Measurements from ENCODE around the gene INTS7.
"Not testable (repeated sequence)": the region's sequence is repeated elsewhere in the genome, so short reads cannot be mapped to it uniquely, and the experiment has no call there.

Gene INTS7

GRCh38 chr1:212002536-212002935, 32.8 kb downstream of the INTS7 start:
- Histone ChIP-seq H2AFZ (ENCODE audit: insufficient read depth, low read length, poor library complexity) (no peak overlapping the region), H4K12ac (ENCODE audit: low read depth, low read length) (no peak overlapping the region), H3K27me3 (ENCODE audit: insufficient read depth, low read length) (no peaks in the 10 kb centered on the region), H3K9me3 (ENCODE audit: insufficient read depth, low read depth, low read length) (no peaks in the 10 kb centered on the region), H3K23ac (ENCODE audit: low read length) (no peak overlapping the region), H3K4me1 (ENCODE audit: control insufficient read depth in 1 of 2, insufficient read depth in 2 of 2, low read length in 2 of 2) (no peaks in the 10 kb centered on the region), H3K79me2 (ENCODE audit: control insufficient read depth, insufficient read depth, low read length, poor library complexity) (no peaks in the 10 kb centered on the region), H2BK5ac (ENCODE audit: low read depth, low read length, poor library complexity) (no peak overlapping the region), H3K18ac (ENCODE audit: low read length) (no peak overlapping the region), H3K4me3 (ENCODE audit: low read depth, low read length) (no peak overlapping the region), H3K4ac (ENCODE audit: low read depth, low read length) (no peak overlapping the region), H4K91ac (ENCODE audit: low read depth, low read length) (no peak overlapping the region), H2BK12ac (ENCODE audit: low read length) (no peak overlapping the region), H2AK5ac (ENCODE audit: low read length) (no peak overlapping the region), H3K79me1 (ENCODE audit: low read length) (no peaks in the 10 kb centered on the region), H3K4me2 (ENCODE audit: low read length) (no peak overlapping the region), H2BK120ac (ENCODE audit: insufficient read depth, low read length, poor library complexity) (no peak overlapping the region), H3K14ac (ENCODE audit: low read length) (no peak overlapping the region), H3K27ac (ENCODE audit: low read depth, low read length) (no peak overlapping the region), H3K36me3 (ENCODE audit: control insufficient read depth in 1 of 2, insufficient read depth in 2 of 2, low read length in 2 of 2) (peaks cover 0 to 2% of the 10 kb centered on the region in 2 experiments), H4K8ac (ENCODE audit: low read depth, low read length) (no peak overlapping the region), H3K9ac (ENCODE audit: low read length) (no peak overlapping the region)
- WGBS (ENCODE audit: extremely low coverage, insufficient coverage, insufficient read length), result no CpG with 5 or more reads among the region's 3 CpGs
- no peak for DNase-seq

GRCh38 chr1:211997426-211997825, 37.9 kb downstream of the INTS7 start:
- not testable (repeated sequence) for H3K79me2 ChIP-seq (ENCODE audit: control insufficient read depth, insufficient read depth, low read length, poor library complexity); H3K4me2 ChIP-seq (ENCODE audit: low read length); H2BK12ac ChIP-seq (ENCODE audit: low read length); H3K9ac ChIP-seq (ENCODE audit: low read length); H3K4me1 ChIP-seq (ENCODE audit: control insufficient read depth in 1 of 2, insufficient read depth in 2 of 2, low read length in 2 of 2); H3K18ac ChIP-seq (ENCODE audit: low read length); H3K27me3 ChIP-seq (ENCODE audit: insufficient read depth, low read length); H3K14ac ChIP-seq (ENCODE audit: low read length); H4K91ac ChIP-seq (ENCODE audit: low read depth, low read length); H2AK5ac ChIP-seq (ENCODE audit: low read length); H3K4ac ChIP-seq (ENCODE audit: low read depth, low read length); DNase-seq; H3K23ac ChIP-seq (ENCODE audit: low read length); H3K79me1 ChIP-seq (ENCODE audit: low read length); H3K4me3 ChIP-seq (ENCODE audit: low read depth, low read length); H3K9me3 ChIP-seq (ENCODE audit: insufficient read depth, low read depth, low read length); H4K8ac ChIP-seq (ENCODE audit: low read depth, low read length); H2BK5ac ChIP-seq (ENCODE audit: low read depth, low read length, poor library complexity); H4K12ac ChIP-seq (ENCODE audit: low read depth, low read length); H2AFZ ChIP-seq (ENCODE audit: insufficient read depth, low read length, poor library complexity); H3K27ac ChIP-seq (ENCODE audit: low read depth, low read length); H2BK120ac ChIP-seq (ENCODE audit: insufficient read depth, low read length, poor library complexity); H3K36me3 ChIP-seq (ENCODE audit: control insufficient read depth in 1 of 2, insufficient read depth in 2 of 2, low read length in 2 of 2)
- WGBS (ENCODE audit: extremely low coverage, insufficient coverage, insufficient read length), result no CpG with 5 or more reads among the region's 4 CpGs

GRCh38 chr1:211991695-211992094, 43.7 kb downstream of the INTS7 start:
- no peak for DNase-seq
- H3K4me1 ChIP-seq (ENCODE audit: control insufficient read depth in 1 of 2, insufficient read depth in 2 of 2, low read length in 2 of 2), result no peaks in the 10 kb centered on the region
- H3K23ac ChIP-seq (ENCODE audit: low read length), result no peak overlapping the region
- H3K4me2 ChIP-seq (ENCODE audit: low read length), result no peak overlapping the region
- H2AK5ac ChIP-seq (ENCODE audit: low read length), result no peak overlapping the region
- H3K79me1 ChIP-seq (ENCODE audit: low read length), result no peaks in the 10 kb centered on the region
- no peak overlapping the region for H2BK5ac ChIP-seq (ENCODE audit: low read depth, low read length, poor library complexity)
- H3K36me3 ChIP-seq (ENCODE audit: control insufficient read depth in 1 of 2, insufficient read depth in 2 of 2, low read length in 2 of 2), result peaks cover 0 to under 1% of the 10 kb centered on the region in 2 experiments
- no peak overlapping the region for H3K4me3 ChIP-seq (ENCODE audit: low read depth, low read length)
- no peak overlapping the region for H4K12ac ChIP-seq (ENCODE audit: low read depth, low read length)
- no peaks in the 10 kb centered on the region for H3K27me3 ChIP-seq (ENCODE audit: insufficient read depth, low read length)
- H4K8ac ChIP-seq (ENCODE audit: low read depth, low read length), result no peak overlapping the region
- H3K27ac ChIP-seq (ENCODE audit: low read depth, low read length), result no peak overlapping the region
- H3K9ac ChIP-seq (ENCODE audit: low read length), result no peak overlapping the region
- H2BK12ac ChIP-seq (ENCODE audit: low read length), result no peak overlapping the region
- no peak overlapping the region for H4K91ac ChIP-seq (ENCODE audit: low read depth, low read length)
- no peaks in the 10 kb centered on the region for H3K79me2 ChIP-seq (ENCODE audit: control insufficient read depth, insufficient read depth, low read length, poor library complexity)
- H3K18ac ChIP-seq (ENCODE audit: low read length), result no peak overlapping the region
- no peaks in the 10 kb centered on the region for H3K9me3 ChIP-seq (ENCODE audit: insufficient read depth, low read depth, low read length)
- no peak overlapping the region for H3K4ac ChIP-seq (ENCODE audit: low read depth, low read length)
- H3K14ac ChIP-seq (ENCODE audit: low read length), result no peak overlapping the region
- no peak overlapping the region for H2AFZ ChIP-seq (ENCODE audit: insufficient read depth, low read length, poor library complexity)
- no peak overlapping the region for H2BK120ac ChIP-seq (ENCODE audit: insufficient read depth, low read length, poor library complexity)

- no peaks in the 10 kb centered on the region for H3K79me1 ChIP-seq (ENCODE audit: low read length)
- peaks cover 0 to 2% of the 10 kb centered on the region in 2 experiments for H3K36me3 ChIP-seq (ENCODE audit: control insufficient read depth in 1 of 2, insufficient read depth in 2 of 2, low read length in 2 of 2)
Observed at GRCh38 chr1:211986628-211987254, 48.6 kb downstream of the INTS7 start.

More at GRCh38 chr1:211986628-211987254, 48.6 kb downstream of the INTS7 start:
- H3K18ac ChIP-seq (ENCODE audit: low read length), result no peak overlapping the region
- H3K14ac ChIP-seq (ENCODE audit: low read length), result no peak overlapping the region
- no peak overlapping the region for H4K8ac ChIP-seq (ENCODE audit: low read depth, low read length)
- no peak overlapping the region for H2AFZ ChIP-seq (ENCODE audit: insufficient read depth, low read length, poor library complexity)
- H3K4me2 ChIP-seq (ENCODE audit: low read length), result no peak overlapping the region
- H3K9ac ChIP-seq (ENCODE audit: low read length), result no peak overlapping the region
- no peak overlapping the region for H4K91ac ChIP-seq (ENCODE audit: low read depth, low read length)
- H3K27ac ChIP-seq (ENCODE audit: low read depth, low read length), result no peak overlapping the region
- H3K27me3 ChIP-seq (ENCODE audit: insufficient read depth, low read length), result no peaks in the 10 kb centered on the region
- H3K9me3 ChIP-seq (ENCODE audit: insufficient read depth, low read depth, low read length), result no peaks in the 10 kb centered on the region
- no peak overlapping the region for H2AK5ac ChIP-seq (ENCODE audit: low read length)
- H2BK5ac ChIP-seq (ENCODE audit: low read depth, low read length, poor library complexity), result no peak overlapping the region
- H3K4ac ChIP-seq (ENCODE audit: low read depth, low read length), result no peak overlapping the region
- no peak overlapping the region for H4K12ac ChIP-seq (ENCODE audit: low read depth, low read length)
- H3K23ac ChIP-seq (ENCODE audit: low read length), result no peak overlapping the region
- H2BK120ac ChIP-seq (ENCODE audit: insufficient read depth, low read length, poor library complexity), result no peak overlapping the region
- no peaks in the 10 kb centered on the region for H3K4me1 ChIP-seq (ENCODE audit: control insufficient read depth in 1 of 2, insufficient read depth in 2 of 2, low read length in 2 of 2)
- no peaks in the 10 kb centered on the region for H3K79me2 ChIP-seq (ENCODE audit: control insufficient read depth, insufficient read depth, low read length, poor library complexity)
- H3K4me3 ChIP-seq (ENCODE audit: low read depth, low read length), result no peak overlapping the region
- no peak overlapping the region for H2BK12ac ChIP-seq (ENCODE audit: low read length)
- no CpG with 5 or more reads among the region's 7 CpGs for WGBS (ENCODE audit: extremely low coverage, insufficient coverage, insufficient read length)
- no peak for DNase-seq

Data from trophoblast cell (in vitro differentiated cells and primary cell).